Adipose tissue (tissue), 3 donors: ENCODE results near the gene CEP170B. TPM values are rescaled to one million over a fixed set of nuclear protein-coding genes. Genes with fewer than 3 reads are reported as not detected.

ENCODE experiments used
- H3K27ac ChIP-seq: one replicate; pipeline ENCODE4 v1.5.1; 2013; ENCODE audit warnings: low read depth, low read length
- WGBS, 3 donors: extraction: QIAGEN DNeasy Blood & Tissue Kit; methylation state at CpG; one replicate each; pipeline ENCODE4 v1.1.7; 2013; 5-methylcytosine and 5-hydroxymethylcytosine counted together
- polyA plus RNA-seq, 3 donors: library from polyadenylated mRNA; stranded (reverse); fragments of 200-250 nt; gene quantifications; one replicate each; pipeline ENCODE4 v1.2.3, GENCODE V29; 2013
- donor health status: healthy with polysubstance abuse.
- donor health status: Bipolar disorder and iron deficiency.
- donor health status: healthy.

Gene CEP170B
- polyA plus RNA-seq, 3 donors, result 10.2 to 17.1 (median 11.8) TPM

DNA sequence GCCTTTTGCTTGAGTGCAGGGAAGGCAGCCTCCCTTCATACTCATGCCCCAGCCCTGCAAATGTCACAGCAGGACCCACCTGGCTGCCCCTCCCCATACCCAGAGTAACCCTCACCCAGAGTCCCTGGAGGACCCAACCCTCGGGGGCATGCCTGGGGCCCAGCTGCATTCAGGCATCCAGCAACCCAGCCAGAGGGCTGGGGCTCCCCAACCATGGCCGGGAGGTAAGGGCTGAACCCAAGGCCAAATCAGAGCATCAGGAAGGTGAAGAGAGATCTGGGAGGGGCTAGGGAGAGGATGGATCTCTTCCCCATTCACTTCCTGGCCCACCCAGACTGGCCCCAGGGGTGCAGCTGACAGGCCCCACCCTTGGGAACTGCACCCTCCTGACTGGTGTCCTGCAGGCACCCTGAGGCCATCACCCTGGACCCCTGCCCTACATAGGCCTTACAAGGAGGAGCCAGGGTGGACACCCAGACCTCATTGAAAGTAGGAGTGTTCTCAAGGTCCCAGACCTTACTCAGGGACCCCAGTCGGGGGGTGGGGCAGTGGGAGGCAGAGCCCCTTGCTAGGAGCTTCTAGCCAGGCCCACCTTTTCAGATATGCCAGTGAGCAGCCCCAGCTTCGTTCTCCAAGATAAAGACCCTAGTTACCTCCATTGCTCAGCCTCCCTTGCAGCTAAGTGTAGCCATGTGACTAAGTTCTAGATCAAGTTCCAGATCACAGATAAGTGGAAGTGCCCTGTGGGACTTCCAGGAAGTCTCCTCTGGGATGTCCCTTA is 58.8 kb downstream of the CEP170B start:
- H3K27ac ChIP-seq, result no peak overlapping the region
- 82 to 98% (median 94%) methylated on average over 4 of the region's 4 CpGs for WGBS, 3 donors

GRCh38 chr14:104924421-104925213 is 59.5 kb downstream of the CEP170B start, which contains the start of gene PLD4:
Gene PLD4, plus strand, starts transcription at chr14:104924879. Its CDS starts 2,262 bp downstream, at chr14:104927141.
- WGBS, 3 donors, result 58 to 84% (median 66%) methylated on average over 14 of the region's 14 CpGs
- no peak within 1 kb of the TSS for H3K27ac ChIP-seq

GRCh38 chr14:104925214-104925854 is 60.3 kb downstream of the CEP170B start:
- 63 to 75% (median 68%) methylated on average over 10 of the region's 10 CpGs for WGBS, 3 donors
- no peak overlapping the region for H3K27ac ChIP-seq

- H3K27ac ChIP-seq, result no peak overlapping the region
- WGBS, 3 donors, result 71 to 84% (median 73%) methylated on average over 14 to 15 of the region's 15 CpGs
Measured at GRCh38 chr14:104925855-104926609, 61.0 kb downstream of the CEP170B start.

DNA sequence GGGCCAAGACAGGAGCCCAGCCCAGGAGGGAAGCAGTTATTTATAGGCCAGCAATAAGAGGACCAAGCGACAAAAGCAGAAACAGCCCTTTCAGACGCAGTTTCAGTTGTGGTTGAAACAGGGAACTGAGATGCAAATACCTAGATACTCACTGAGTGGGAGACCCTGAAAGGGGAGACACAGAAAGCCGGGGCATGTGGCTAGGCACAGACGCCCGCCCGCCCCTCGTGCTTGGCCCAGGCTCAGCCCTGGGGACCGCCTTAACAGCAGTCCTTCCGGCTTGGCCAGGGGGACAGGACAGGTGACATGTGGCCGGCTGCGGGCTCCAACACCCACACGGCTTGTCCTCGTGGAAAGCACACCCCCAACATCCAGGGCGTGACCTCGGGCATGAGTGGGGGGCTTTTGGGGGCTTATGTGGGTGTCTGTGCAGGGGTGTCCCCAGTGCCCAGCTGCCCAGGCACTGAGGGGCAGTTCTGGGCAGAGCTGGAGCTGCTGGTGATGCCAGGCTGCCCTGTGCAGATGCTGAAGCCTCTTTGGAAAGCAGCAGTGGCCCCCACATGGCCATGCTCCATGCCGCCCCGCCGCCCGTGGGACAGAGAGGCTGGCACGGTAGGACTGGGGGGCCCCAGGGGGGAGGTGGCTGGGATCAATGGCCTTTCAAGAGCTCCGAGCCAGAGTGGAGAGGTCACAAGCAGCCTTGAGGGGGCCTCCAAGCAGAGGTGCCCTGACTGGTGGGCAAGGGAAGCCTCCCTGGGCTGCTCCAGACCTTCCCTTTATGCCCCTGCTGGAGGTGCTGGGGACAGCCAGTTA is 61.8 kb downstream of the CEP170B start:
- no peak overlapping the region for H3K27ac ChIP-seq
- WGBS, 3 donors, result 55 to 78% (median 55%) methylated on average over 20 to 21 of the region's 21 CpGs

DNA sequence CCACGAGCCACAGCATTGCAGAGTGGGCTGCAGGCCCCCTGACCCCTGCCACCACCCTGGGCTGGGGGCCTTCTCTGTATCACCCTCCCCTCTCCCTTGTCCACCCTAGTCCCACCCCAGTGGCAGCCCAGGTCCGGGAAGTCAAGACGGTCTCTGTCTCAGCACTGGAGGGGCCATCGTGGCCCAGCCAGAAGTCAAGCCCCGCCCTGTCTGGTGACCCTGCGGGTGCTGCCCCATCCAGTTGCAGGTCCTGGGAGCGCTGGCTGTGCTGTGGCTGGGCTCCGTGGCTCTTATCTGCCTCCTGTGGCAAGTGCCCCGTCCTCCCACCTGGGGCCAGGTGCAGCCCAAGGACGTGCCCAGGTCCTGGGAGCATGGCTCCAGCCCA is 62.4 kb downstream of the CEP170B start:
- no peak overlapping the region for H3K27ac ChIP-seq
- WGBS, 3 donors, result 50 to 74% (median 74%) methylated on average over 10 of the region's 10 CpGs

DNA sequence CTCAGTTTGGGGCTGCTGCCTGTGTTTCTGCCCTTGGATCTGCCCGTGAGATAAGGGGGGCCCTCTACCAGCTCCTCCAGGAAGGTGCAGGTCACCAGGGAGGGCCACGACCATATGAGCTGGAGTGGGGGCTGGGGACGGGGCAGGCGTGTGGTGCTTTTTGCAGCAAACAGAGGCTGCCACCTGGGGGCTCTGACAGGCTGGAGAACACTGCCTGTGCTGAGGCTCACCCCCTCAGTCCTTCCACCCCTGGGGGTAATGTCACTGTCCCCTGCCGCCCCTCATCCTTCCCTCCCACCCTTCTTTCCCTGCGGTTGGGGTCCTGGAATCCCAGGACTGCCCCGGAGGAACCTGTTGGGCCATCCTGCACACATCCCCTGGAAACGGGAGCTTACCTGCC is 62.8 kb downstream of the CEP170B start:
- H3K27ac ChIP-seq, result no peak overlapping the region
- WGBS, 3 donors, result 56 to 70% (median 61%) methylated on average over 7 to 8 of the region's 8 CpGs

GRCh38 chr14:104928391-104929133 is 63.5 kb downstream of the CEP170B start:
- WGBS, 3 donors, result 83 to 90% (median 84%) methylated on average over 16 to 17 of the region's 17 CpGs
- no peak overlapping the region for H3K27ac ChIP-seq

DNA sequence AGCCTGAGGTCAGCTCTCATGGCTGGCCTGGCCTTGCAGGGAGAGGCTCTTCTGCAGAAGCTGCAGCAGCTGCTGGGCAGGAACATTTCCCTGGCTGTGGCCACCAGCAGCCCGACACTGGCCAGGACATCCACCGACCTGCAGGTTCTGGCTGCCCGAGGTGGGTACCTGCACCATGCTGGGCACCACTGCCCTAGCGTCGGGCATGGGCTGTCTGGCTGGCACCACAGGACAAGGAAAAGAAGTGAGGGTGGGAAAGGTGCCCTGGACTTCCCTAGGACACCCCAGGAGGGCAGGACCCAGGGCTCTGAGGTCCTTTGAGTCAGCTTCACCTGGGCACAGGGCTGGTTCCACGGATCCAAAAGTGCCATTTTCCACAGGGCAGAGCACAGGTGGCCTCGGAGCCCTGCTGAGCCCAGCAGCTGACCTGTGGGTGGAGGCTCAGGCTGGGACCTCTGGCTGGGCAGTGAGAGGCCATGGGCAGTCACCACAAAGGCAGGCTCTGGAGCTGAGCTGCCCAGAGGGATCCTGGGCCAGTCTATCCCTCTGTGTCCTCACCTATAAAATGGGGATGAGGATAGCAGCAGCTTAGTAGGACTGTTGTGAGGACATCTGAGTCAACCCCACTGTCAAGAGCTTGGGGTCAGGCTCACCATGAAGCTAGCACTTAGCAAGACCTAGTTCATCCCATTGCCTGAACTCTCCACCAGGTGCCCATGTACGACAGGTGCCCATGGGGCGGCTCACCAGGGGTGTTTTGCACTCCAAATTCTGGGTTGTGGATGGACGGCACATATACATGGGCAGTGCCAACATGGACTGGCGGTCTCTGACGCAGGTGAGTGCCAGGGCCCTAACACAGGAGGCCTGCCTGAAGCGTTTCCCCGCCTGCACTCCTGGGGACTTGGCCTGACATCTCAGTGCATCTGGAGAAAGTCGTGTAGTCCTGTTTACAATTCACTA is 64.5 kb downstream of the CEP170B start:
- 88 to 93% (median 91%) methylated on average over 14 to 15 of the region's 15 CpGs for WGBS, 3 donors
- H3K27ac ChIP-seq, result no peak overlapping the region

GRCh38 chr14:104930526-104931303 is 65.6 kb downstream of the CEP170B start:
- WGBS, 3 donors, result 88 to 90% (median 89%) methylated on average over 10 of the region's 10 CpGs
- no peak overlapping the region for H3K27ac ChIP-seq

GRCh38 chr14:104931304-104931770 is 66.3 kb downstream of the CEP170B start:
- 67 to 77% (median 75%) methylated on average over 9 of the region's 9 CpGs for WGBS, 3 donors
- no peak overlapping the region for H3K27ac ChIP-seq

DNA sequence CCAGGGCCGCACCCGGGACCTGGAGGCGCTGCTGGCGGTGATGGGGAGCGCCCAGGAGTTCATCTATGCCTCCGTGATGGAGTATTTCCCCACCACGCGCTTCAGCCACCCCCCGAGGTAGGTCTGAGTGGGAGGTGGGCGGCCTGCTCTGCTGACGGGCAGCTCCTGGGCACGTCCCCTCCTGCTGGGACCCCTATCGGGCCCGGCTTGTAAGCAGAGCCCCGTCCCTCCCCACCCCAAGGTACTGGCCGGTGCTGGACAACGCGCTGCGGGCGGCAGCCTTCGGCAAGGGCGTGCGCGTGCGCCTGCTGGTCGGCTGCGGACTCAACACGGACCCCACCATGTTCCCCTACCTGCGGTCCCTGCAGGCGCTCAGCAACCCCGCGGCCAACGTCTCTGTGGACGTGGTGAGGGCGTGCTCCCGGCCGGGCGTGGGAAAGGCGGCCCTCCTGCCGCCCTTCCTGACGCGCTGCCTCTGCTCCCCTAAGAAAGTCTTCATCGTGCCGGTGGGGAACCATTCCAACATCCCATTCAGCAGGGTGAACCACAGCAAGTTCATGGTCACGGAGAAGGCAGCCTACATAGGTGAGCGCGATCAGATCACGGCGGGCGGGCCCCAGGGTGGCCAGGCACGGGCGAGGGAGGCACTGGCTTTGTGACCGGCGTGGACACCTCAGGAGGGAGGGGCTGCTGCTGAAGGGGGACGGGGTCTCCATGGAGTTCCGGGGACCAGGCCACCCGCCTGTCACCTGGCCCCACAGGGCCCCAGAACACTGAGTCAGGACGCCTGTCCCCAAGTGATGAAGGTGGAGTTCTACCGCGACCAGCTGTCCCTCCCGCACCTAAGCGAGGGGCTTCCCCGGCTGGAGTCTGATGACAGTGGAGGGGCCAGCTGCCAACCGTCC is 67.0 kb downstream of the CEP170B start:
- 53 to 69% (median 56%) methylated on average over 64 of the region's 64 CpGs for WGBS, 3 donors
- H3K27ac ChIP-seq, result no peak overlapping the region

DNA sequence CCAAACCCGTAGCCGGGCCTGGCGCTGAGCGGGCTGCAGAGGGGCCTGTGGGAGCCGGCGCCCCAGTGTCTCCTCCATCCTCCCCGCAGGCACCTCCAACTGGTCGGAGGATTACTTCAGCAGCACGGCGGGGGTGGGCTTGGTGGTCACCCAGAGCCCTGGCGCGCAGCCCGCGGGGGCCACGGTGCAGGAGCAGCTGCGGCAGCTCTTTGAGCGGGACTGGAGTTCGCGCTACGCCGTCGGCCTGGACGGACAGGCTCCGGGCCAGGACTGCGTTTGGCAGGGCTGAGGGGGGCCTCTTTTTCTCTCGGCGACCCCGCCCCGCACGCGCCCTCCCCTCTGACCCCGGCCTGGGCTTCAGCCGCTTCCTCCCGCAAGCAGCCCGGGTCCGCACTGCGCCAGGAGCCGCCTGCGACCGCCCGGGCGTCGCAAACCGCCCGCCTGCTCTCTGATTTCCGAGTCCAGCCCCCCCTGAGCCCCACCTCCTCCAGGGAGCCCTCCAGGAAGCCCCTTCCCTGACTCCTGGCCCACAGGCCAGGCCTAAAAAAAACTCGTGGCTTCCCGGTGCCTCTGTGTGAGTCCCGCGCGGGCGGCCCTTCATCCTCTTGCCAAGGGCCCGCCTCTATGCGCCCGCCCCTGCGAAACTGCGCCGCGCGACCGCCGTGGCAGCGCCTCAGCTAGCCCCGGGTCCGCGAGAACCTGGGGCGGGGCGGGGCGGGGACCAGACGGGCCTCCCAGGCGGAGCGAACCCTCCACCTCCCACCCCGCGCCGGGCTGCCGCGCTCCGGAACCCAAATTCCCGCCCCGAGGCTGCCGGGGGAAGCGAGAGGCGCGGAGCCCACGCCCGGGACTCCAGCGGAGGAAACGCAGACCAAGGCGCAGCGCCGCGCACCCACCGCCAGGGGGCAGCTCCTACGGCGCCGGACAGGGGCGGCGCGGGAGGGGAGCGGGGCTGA is 67.9 kb downstream of the CEP170B start:
- WGBS, 3 donors, result 10 to 16% (median 16%) methylated on average over 69 to 100 of the region's 100 CpGs
- H3K27ac ChIP-seq, result no peak overlapping the region
